ENCODE measurements around the gene BDH1. TPM values are rescaled to one million over a fixed set of nuclear protein-coding genes. Genes with fewer than 3 reads are reported as not detected.

BDH1 gene
- total and polyA plus RNA-seq, 2 of the 13 experiments (the other 11 are each of a cell fraction or from before 2014, with no cell fraction given): 21.2 to 71.9 TPM

GRCh38 chr3:197573048-197573767 is 17.4 kb upstream of the BDH1 start (continued):
- TF ChIP-seq ZNF501 (CRISPR knock-in tag; IDR thresholded peaks at IDR 0.05) (peak; percentile 70), EEA1 (CRISPR knock-in tag; IDR thresholded peaks at IDR 0.05; ENCODE audit: borderline replicate concordance) (no peak), ZNF770 (CRISPR knock-in tag; IDR thresholded peaks at IDR 0.05) (peak; percentile 34; the same call in 1 of the 2 replicates), ZNF263 (CRISPR knock-in tag; IDR thresholded peaks at IDR 0.05) (peak; percentile 56; the same call in 1 of the 2 replicates), ZNF792 (CRISPR knock-in tag; IDR thresholded peaks at IDR 0.05) (0 out of 2 replicates have a peak, but pooled peaks have one; percentile 52), THAP8 (CRISPR knock-in tag; IDR thresholded peaks at IDR 0.05; ENCODE audit: borderline replicate concordance) (no peak), HNF4G (IDR thresholded peaks at IDR 0.05; ENCODE audit: borderline replicate concordance, low read depth, low read length) (peak; percentile 92), HNF4G (CRISPR knock-in tag; IDR thresholded peaks at IDR 0.05; ENCODE audit: borderline replicate concordance, low read depth) (peak; percentile 92), FOXA3 (CRISPR knock-in tag; IDR thresholded peaks at IDR 0.05) (peak; percentile 92), ZBTB7B (CRISPR knock-in tag; IDR thresholded peaks at IDR 0.05) (peak; percentile 91), REL (CRISPR knock-in tag; conservative IDR thresholded peaks at IDR 0.05) (peak; percentile 27; the same call in 1 of the 2 replicates), KLF6 (CRISPR knock-in tag; IDR thresholded peaks at IDR 0.05) (no peak), CEBPG (CRISPR knock-in tag; IDR thresholded peaks at IDR 0.05) (peak; percentile 23; the same call in 1 of the 2 replicates), POGZ (CRISPR knock-in tag; IDR thresholded peaks at IDR 0.05) (peak; percentile 72), ZFY (CRISPR knock-in tag; IDR thresholded peaks at IDR 0.05) (peak; percentile 51), ZNF512 (CRISPR knock-in tag; IDR thresholded peaks at IDR 0.05) (no peak), ZNF788 (CRISPR knock-in tag; IDR thresholded peaks at IDR 0.05; ENCODE audit: borderline replicate concordance) (peak; percentile 40; the same call in 1 of the 2 replicates), NRL (CRISPR knock-in tag; IDR thresholded peaks at IDR 0.05; ENCODE audit: borderline replicate concordance) (no peak), SOX13 (IDR thresholded peaks at IDR 0.05) (peak; percentile 86), SOX13 (CRISPR knock-in tag; conservative IDR thresholded peaks at IDR 0.05 in 1 of 2, IDR thresholded peaks at IDR 0.05 in 1 of 2) (peak in 1 of 2 experiments; percentile 87; a peak in 2 of 4 replicates), NFATC3 (CRISPR knock-in tag; IDR thresholded peaks at IDR 0.05) (no peak), EZH2 (conservative IDR thresholded peaks at IDR 0.05; ENCODE audit: low read depth, low read length) (no peak), ETV5 (CRISPR knock-in tag; IDR thresholded peaks at IDR 0.05; ENCODE audit: borderline replicate concordance) (no peak; the same call in 1 of the 2 replicates), ELF1 (CRISPR knock-in tag; IDR thresholded peaks at IDR 0.05) (no peak; the same call in 1 of the 2 replicates)
- TF ChIP-seq, protein P1, sequence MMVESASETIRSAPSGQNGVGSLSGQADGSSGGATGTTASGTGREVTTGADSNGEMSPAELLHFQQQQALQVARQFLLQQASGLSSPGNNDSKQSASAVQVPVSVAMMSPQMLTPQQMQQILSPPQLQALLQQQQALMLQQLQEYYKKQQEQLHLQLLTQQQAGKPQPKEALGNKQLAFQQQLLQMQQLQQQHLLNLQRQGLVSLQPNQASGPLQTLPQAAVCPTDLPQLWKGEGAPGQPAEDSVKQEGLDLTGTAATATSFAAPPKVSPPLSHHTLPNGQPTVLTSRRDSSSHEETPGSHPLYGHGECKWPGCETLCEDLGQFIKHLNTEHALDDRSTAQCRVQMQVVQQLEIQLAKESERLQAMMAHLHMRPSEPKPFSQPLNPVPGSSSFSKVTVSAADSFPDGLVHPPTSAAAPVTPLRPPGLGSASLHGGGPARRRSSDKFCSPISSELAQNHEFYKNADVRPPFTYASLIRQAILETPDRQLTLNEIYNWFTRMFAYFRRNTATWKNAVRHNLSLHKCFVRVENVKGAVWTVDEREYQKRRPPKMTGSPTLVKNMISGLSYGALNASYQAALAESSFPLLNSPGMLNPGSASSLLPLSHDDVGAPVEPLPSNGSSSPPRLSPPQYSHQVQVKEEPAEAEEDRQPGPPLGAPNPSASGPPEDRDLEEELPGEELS (CRISPR knock-in tag; IDR thresholded peaks at IDR 0.05): peak; percentile 98
